SK-N-SH (cell line): ENCODE measurements around the gene UBE4B.

Experiments
- CTCF ChIP-seq: fragments of 200-600 bp; sonication (generic); IDR thresholded peaks from 2 replicates; pipeline ENCODE4 v1.6.1; 2017; ENCODE audit warnings: antibody characterized with exemption, mild to moderate bottlenecking, moderate library complexity
- FOSL2 ChIP-seq: IDR thresholded peaks from 2 replicates; pipeline ENCODE4 v1.4.0; 2012; ENCODE audit warnings: low read depth, mild to moderate bottlenecking, moderate library complexity, borderline replicate concordance
- GABPA ChIP-seq: IDR thresholded peaks from 2 replicates; pipeline ENCODE4 v1.4.0; 2012; ENCODE audit warnings: low read depth, mild to moderate bottlenecking
- JUND ChIP-seq: IDR thresholded peaks from 2 replicates; pipeline ENCODE4 v1.4.0; 2012
- POLR2AphosphoS5 ChIP-seq: IDR thresholded peaks from 2 replicates; pipeline ENCODE4 v1.6.1; 2012; ENCODE audit warnings: low read depth, low read length
- RCOR1 ChIP-seq: fragments of 150-350 bp; IDR thresholded peaks from 2 replicates; pipeline ENCODE4 v1.6.1; 2017; ENCODE audit warnings: antibody characterized with exemption, low read length
- USF2 ChIP-seq: fragments of 150-350 bp; IDR thresholded peaks from 2 replicates; pipeline ENCODE4 v1.6.1; 2017; ENCODE audit warnings: antibody characterized with exemption, low read length, low read depth, borderline replicate concordance

GRCh38 chr1:10216090-10216749 is 183.5 kb downstream of the UBE4B start:
- TF ChIP-seq RCOR1 (no peak), CTCF (no peak), GABPA (no peak), FOSL2 (no peak), USF2 (no peak), JUND (no peak), POLR2AphosphoS5 (no peak)
